Stimulated activated CD8-positive, alpha-beta memory T cell treated with anti-CD3 and anti-CD28 coated beads, Interleukin-7, amount 100 ng/mL, for 48 hours (primary cell): ENCODE measurements around the gene EHMT2.
"Not testable (repeated sequence)": the region's sequence is repeated elsewhere in the genome, so short reads cannot be mapped to it uniquely, and the experiment has no call there.

Experiments used
- DNase-seq, 2 donors: peaks; one replicate each; pipeline ENCODE4 v3.0.0-alpha.2; 2020; ENCODE audit warnings: low read depth in 1 of 2; ENCODE audit errors: extremely low read depth in 1 of 2

EHMT2 gene

GRCh38 chr6:31874084-31874670 lies 23.3 kb downstream of the EHMT2 start:
- no peak for DNase-seq

- no peak for DNase-seq
These were observed 26.3 kb downstream of the EHMT2 start for GRCh38 chr6:31871046-31871659.

GRCh38 chr6:31870385-31870921 lies 27.0 kb downstream of the EHMT2 start:
- no peak for DNase-seq

DNA sequence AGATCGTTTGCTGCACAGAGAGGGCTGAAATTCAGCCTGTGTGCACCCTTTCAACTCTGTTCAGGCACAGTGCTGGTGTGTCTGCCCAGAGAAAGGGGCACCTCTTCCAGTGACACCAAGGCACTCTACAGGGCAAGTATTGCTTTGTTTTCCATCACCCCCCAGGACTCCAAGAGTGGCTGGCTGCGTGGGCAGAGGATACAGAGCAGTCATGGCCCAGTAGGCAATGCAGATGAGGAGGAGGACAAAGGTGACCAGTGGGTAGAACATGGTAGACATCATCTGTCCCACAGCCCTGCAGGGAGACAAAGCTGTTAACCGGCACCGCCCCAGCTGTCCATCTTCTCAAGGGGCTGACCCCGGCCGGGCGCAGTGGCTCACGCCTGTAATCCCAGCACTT lies 28.2 kb downstream of the EHMT2 start:
- no peak for DNase-seq

GRCh38 chr6:31868658-31868971 lies 28.9 kb downstream of the EHMT2 start:
- DNase-seq, result not testable (repeated sequence)

- DNase-seq, result no peak
These were observed 32.0 kb downstream of the EHMT2 start for GRCh38 chr6:31865205-31866118.

DNA sequence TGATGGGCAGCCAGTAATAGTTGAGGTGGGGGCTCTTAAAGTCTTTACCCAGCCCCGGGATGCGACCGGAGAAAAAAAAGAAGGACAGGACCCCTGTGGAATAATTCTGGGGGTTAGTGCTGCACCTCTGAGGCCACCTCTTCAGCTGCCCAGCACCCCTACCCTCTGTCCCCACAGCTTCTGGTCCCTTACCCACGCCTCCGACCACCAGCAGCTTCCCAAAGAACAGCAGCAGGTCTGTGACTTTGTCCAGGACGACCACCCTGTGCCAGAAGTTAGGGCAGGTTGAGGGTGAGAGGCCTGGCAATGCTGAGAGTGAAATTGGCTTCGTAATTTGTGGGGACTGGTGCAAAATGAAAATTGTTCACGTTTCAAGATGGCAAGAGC lies 32.7 kb downstream of the EHMT2 start:
- no peak for DNase-seq

DNA sequence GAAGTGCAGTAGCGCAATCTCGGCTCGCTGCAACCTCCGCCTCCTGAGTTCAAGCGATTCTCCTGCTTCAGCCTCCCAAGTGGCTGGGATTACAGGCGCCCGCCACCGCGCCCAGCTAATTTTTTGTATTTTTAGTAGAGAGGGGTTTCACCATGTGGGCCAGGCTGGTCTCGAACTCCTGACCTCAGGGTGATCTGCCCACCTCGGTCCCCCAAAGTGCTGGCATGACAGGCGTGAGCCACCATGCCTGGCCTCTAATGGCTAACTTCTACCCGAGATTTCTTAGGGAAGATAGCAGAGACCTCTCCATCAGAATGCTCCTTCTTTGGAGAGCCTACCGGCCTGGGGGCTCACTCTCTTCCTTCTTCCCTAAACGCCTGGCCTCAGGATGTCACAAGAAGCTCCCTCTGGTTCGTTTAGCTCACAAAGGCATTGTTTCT lies 33.4 kb downstream of the EHMT2 start:
- not testable (repeated sequence) for DNase-seq

DNA sequence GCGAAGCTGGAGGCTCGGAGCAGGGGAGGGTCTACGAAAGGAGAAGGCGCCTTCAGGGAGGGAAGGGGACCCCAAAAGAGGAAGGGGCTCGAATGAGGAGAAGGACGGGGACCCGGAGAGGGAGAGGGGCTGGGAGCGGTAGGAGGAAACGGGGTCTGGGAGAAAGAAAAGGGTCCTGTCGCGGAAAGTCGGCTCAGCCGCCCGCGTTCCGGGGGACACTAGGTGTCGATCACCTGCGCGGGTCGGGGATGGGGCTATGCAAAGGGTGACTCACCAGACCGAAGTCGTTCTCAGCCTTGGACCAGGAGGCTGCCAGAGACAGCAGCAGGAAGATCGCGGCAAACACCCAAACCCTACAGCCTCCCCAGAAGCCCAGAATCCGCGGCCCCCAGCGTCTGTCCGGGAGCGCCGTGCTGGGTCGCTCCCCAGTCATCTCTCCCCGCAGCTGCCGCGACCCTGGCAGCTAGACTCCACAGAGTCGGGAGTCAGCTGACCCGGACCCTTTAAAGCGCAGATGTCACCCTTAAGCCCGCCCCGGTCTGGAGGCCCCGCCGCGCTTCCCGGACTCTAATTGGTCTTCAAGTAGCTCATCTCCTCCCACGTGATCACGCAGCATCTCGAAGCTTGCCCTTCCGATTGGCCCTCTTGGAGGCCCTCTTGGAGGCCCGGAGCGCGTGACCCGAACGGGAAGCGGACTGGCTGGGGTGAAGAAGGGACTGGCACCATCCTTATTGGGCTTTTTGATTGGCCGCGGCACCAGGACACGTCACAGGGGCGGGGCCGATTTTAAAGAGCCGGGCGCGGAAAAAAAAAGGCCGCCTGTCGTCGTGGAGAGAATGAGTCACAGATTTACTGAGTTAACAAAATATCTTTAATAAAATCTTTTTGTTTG lies 34.9 kb downstream of the EHMT2 start, which contains the start of gene NEU1:
TSS of gene NEU1 (minus strand) at position 478 of the 892 bp plus-strand sequence. CDS start at position 433, 45 bp downstream.
- DNase-seq, result peak; percentile 96 to 100

GRCh38 chr6:31861919-31862343 lies 35.6 kb downstream of the EHMT2 start:
- DNase-seq, result no peak

DNA sequence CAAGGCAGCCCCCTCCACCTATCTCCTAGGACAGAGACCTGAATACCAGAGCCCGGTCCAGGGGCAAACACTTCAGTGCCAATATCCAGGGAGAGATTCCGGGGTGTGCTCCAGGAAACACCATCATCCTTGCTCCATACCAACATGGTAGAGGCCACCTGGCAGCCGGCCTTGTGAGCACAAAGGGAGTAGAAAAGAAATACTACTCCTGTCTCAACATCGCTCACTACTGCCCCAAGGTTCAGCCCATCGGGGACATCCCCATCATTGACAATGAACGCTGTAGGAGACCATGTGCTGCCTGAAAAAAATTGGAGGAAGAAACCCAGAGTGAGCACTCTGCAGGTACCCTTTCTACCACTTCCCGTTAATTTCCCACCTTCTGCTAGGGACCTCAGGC lies 36.3 kb downstream of the EHMT2 start:
- DNase-seq, result no peak

GRCh38 chr6:31860349-31860748 lies 37.1 kb downstream of the EHMT2 start:
- no peak for DNase-seq

DNA sequence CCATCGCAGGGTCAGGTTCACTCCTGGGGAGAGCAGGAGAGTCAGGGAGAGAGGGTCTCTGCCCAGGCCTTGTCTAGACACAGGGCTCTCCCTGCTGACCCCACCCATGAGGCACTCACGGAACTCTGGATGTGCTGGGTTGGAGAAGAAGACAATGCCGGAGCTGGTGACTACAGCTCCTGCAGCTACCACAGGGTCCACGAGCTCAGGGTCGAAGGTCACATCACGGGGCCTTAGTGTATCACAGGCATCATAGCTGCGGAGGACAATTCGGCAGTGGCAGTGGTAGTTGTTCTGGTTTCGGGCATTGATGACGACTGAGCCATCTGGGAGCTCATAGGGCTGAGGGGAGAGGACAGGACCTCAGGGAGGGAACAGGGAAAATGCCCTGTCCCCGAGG lies 37.6 kb downstream of the EHMT2 start:
- DNase-seq, result no peak

GRCh38 chr6:31858707-31859106 lies 38.8 kb downstream of the EHMT2 start:
- DNase-seq, result no peak

GRCh38 chr6:31857774-31858173 lies 39.7 kb downstream of the EHMT2 start:
- not testable (repeated sequence) for DNase-seq

GRCh38 chr6:31851980-31852718 lies 45.3 kb downstream of the EHMT2 start:
- DNase-seq, result not testable (repeated sequence)

- no peak for DNase-seq
These were observed 46.0 kb downstream of the EHMT2 start for GRCh38 chr6:31851485-31851832.

- no peak for DNase-seq
These were observed 46.6 kb downstream of the EHMT2 start for GRCh38 chr6:31850765-31851484.

- DNase-seq, result no peak
These were observed 50.1 kb downstream of the EHMT2 start for GRCh38 chr6:31847276-31847978.
